Stimulated activated CD4-positive, alpha-beta T cell treated with anti-CD3 and anti-CD28 coated beads, Interleukin-1b, Interleukin-23, amount 100 ng/mL, for 48 hours (primary cell): Measurements from ENCODE around the gene ASB6.
A peak's percentile ranks its signal among the peaks of the same experiment; 100 is the strongest.

Experiments
- DNase-seq: peaks from one replicate; pipeline ENCODE4 v3.0.0-alpha.2; 2020

Gene ASB6, protein sequence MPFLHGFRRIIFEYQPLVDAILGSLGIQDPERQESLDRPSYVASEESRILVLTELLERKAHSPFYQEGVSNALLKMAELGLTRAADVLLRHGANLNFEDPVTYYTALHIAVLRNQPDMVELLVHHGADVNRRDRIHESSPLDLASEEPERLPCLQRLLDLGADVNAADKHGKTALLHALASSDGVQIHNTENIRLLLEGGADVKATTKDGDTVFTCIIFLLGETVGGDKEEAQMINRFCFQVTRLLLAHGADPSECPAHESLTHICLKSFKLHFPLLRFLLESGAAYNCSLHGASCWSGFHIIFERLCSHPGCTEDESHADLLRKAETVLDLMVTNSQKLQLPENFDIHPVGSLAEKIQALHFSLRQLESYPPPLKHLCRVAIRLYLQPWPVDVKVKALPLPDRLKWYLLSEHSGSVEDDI

GRCh38 chr9:129641750-129642585, at the start of gene ASB6:
TSS of gene ASB6 (minus strand) at chr9:129642151. CDS start at chr9:129641999, 152 bp downstream.
- DNase-seq: peak; percentile 95

DNA sequence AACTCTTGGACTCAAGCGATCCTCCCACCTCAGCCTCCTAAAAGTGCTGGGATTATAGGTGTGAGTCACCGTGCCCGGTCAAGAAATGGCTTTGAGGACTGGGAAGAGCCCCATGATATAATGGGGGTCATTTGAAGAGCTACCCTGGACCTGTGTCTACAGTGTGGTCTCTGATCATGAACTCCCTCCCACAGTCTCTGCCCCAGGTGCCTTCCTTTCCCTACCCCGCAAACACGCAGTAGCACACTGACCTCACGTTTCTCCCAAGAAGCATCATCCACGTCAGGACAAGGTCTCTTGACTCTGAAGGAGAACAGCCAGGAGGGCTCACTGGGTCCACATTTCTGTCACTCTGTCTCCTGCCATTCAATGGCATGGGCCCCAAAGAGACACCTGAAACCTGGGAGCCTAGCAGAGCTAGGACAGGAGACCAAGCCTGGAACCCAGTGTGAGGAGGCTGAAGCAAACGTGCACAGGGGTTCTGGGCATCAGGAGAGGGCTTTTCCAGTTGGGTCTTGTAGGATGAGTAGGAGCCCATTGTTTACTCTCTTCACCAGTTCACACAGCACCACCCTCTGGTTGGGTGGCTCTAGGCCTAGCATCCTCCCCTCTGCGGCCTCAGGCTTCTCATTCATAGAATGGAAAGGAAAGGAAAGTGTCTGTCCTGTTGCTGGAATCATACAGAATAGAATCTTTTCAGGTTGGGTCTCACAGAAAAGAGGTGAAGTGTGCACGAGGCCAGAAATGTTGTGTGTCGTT, 46.5 kb upstream of the ASB6 start:
- DNase-seq: no peak

DNA sequence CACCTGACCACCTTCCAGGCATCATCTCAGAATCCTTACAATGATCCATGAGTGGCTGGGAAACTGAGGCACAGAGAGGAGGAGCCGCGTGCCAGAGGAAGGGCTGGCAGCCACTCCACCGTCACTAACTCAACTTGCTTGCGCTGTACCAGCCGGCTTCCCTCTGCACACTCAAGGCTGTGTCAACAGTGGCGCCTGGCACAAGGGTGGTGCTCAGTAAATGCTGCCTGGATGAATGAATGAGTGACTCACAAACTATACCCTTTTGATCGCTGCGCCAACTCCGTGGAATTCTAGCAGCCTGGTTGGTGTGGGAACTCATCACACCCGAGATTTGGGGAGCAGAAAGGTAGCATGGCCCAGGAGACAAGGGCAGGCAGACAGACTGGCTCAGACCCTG, 45.4 kb upstream of the ASB6 start:
- DNase-seq: no peak

DNA sequence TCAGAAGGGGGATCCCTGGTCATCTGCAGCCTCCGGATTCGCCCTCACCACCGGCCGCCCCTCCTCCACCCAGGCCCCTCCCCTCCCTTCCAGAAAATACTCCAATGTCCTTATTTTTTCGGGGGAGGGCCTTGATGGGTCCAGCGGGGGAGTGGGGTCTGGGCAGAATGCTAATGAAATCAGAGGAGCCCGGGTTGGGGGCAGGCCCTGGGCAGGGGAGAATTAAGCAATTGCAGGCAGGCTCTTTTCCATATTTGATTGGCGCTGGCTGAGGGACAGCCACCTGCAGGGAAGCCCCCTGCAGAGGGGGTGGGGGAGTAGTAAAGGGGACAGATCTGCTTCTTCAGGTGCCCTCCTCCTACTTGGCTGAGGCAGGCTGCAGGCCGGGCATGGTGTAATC, 44.8 kb upstream of the ASB6 start:
- DNase-seq: no peak

DNA sequence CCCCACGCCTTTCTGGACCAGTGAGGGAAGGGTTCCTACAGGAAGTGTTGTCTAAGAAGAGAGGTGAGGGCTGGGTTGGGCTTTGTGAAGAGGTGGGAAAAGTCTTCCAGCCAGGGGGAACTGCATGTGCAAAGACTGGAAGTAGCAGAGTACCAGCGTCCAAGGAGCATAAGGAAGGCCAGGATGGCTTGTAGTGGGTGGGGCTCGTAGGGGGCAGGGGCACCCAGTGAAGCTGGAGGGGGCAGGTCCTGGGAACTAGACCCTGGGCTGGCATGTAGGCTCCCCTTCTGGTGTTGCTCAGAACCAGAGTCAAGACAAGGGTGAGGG, 43.9 kb upstream of the ASB6 start:
- no peak for DNase-seq

DNA sequence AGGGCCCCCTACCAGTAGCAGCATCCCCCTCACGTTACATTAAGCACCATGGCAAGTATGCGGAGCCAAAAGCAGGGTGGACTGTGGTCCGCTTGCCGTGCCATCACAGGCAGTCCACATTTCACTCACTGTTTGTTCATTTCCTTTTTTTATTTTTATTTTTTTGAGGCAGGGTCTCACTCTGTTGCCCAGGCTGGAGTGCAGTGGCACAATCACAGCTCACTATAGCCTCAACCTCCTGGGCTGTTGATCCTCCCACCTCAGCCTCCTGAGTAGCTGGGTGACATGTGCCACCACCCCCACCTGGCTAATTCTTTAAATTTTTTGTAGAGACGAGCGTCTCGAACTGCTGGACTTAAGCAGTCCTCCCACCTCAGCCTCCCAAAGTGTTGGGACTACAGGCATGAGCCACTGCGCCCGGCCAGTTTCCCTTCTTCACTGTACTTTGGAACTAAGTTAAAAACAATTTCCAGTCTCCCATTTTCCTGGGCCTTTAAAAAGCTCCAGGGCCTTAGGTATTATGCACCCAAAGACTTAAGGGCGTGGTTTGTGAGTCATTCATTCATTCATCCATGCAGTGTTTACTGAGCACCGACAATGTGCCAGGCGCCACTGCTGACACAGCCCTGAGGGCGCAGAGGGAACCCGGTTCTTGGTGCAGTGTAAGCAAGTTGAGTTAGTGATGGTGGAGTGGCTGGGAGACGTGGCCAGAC, 43.4 kb upstream of the ASB6 start:
- no peak for DNase-seq

DNA sequence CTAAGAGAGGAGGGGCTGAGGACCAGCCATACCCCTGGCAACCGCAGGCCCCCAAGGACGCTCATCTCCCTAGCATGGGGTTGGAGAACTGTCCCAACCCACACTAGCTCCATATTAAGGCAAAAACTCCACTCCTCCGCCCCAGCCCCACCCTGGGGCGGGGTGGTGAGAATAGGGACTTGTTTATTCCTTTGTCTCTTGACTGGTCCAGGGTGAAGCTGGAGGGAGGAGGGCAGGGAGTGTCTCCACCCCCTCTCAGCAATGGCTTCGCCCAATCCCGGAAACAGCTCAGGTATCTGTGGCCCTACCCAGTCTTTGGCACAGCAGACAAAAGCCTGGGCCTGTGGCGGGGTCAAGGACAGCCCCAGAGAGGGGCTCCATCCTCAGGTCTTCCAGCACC, 40.4 kb upstream of the ASB6 start:
- no peak for DNase-seq

GRCh38 chr9:129681924-129682323, 40.0 kb upstream of the ASB6 start:
- DNase-seq: no peak

DNA sequence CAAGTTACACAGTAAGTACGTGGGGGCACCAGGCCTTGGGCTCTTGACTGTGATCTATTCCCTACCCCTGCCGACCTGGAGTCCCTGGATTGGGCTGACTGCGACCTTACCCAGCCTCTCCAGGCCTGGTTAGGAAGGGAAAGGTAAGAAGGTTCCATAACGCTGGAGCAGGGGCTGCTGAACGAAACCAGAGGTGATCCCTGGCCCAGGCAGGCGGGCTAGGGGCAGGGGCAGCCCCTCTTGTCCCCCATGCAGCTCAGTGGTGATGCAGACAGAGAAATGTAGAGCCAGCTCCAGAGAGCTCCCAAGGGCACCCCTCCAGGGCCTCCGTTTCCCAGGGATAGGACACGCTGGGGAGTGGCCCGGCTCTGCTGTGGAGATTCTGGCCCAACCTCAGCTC, 37.6 kb upstream of the ASB6 start:
- no peak for DNase-seq

GRCh38 chr9:129678844-129679243, 36.9 kb upstream of the ASB6 start:
- DNase-seq: no peak

- no peak for DNase-seq
Measured at GRCh38 chr9:129677456-129677855, 35.5 kb upstream of the ASB6 start.

DNA sequence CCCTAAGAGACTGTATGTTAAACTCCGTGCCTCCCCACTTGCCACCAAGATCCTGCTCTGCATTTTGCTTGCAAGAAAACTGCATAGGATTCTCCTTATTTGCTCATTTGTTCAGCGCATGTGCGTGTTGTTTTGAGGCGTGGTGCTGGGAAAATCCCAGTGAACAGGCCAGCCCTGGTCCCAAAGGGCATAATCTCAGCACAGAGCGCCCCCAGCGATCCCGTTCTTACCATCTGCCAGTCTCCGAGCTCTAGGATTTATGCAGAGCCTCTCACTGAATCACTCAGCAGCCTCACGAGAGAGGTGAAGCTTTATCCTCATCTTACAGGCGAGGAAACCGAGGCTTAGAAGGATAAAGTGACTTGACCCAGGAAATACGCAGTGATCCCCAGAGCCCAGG, 35.0 kb upstream of the ASB6 start:
- no peak for DNase-seq

DNA sequence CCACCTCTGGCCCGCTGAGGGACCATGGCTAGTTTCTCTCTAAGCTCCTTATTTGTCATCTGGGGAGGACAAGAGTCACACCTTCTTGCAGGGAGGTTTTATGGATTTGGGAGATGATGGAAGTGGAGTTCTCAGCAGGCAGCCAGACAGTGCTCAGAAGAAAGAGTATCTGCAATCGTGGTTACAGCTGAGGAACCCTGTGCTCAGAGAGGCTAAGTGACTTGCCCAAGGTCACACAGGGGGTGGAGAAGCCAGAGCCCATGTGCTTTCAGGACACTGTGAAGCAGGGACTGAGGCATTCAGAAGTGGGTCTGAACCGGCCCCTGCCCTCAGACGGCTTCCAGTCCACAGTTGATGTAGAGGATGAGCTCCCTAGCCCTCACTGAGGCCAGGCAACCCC, 34.3 kb upstream of the ASB6 start:
- DNase-seq: no peak

DNA sequence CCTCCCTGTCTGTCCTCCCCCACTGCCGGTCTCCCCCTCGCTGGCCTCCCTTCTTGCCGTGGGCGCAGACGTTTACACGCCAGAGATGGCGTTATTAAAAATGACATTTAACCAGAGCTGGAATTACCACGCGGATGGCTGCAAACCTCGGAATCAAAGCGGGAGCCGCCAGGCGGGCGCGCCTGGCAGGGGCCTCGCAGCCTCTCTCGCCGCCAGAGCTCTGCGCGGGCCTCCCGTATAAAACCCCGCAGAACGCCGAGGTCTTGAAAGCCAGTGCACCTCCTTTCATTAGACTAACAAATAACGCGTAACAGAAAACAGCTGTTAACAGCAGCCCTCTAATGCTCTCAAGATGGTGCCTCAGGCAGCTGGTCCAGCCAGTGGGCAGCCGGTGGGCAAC, 33.7 kb upstream of the ASB6 start:
- no peak for DNase-seq

DNA sequence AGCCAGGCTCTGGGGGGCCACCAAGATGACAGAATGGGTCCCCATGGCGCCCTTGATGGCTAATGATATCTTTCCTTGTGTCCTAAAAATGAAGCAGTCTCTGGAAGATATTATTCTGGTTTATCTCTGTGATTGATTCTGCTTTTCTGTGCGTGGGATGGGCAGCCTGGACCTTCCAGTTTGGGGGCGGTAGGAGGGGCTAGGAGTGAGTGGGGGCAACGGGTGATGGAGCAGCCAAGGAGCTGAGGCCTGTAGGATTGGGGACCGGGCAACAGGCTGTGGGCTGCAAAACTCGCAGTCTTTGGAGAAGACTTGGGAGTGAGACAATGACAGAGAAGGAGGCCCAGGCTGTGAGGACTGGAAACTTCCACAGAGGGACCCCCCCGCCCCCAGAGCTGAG, 32.3 kb upstream of the ASB6 start:
- DNase-seq: no peak

- no peak for DNase-seq
Measured at GRCh38 chr9:129673602-129674001, 31.7 kb upstream of the ASB6 start.

GRCh38 chr9:129672702-129673101, 30.8 kb upstream of the ASB6 start:
- DNase-seq: no peak

DNA sequence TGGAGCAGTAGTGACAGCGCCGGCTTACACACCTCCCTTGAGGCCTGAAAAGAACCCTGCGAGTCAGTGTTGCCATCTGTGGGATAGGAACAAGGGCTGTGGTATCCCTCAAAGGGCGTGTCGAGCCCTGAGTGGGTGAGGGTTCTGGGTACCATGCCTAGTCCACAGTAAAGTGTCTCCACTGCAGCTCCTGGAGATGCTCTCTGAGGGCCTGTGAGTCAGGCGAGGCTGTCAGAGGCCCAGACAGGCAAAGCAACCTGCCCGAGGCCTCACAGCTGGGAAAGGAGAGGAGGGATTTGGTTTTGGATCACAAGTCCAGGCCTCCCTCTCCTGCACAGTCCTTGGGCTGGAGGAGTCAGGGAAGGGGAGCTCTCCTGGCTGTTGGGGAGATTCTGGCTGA, 29.6 kb upstream of the ASB6 start:
- DNase-seq: peak; percentile 38

DNA sequence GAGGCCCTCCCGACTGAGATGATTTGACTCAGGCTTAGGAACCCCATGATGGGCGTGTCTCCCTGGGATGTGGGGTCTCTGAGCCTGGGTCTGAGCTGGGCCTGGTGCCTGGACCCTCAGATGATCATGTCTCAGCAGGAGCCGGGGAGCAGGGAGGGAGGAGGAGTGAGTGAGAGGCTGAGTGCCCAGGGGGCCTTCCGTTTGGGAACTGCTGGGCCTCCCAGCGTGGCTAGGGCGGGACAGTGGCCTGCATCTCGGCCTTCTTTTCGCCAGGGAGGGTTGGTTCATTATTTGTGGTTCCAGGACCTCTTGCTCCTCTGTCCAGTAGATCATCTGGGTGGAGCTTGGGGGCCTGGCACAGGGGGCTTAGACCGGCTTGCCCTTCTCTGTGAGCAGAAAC, 29.1 kb upstream of the ASB6 start:
- DNase-seq: no peak

- no peak for DNase-seq
Measured at GRCh38 chr9:129669946-129670345, 28.0 kb upstream of the ASB6 start.

DNA sequence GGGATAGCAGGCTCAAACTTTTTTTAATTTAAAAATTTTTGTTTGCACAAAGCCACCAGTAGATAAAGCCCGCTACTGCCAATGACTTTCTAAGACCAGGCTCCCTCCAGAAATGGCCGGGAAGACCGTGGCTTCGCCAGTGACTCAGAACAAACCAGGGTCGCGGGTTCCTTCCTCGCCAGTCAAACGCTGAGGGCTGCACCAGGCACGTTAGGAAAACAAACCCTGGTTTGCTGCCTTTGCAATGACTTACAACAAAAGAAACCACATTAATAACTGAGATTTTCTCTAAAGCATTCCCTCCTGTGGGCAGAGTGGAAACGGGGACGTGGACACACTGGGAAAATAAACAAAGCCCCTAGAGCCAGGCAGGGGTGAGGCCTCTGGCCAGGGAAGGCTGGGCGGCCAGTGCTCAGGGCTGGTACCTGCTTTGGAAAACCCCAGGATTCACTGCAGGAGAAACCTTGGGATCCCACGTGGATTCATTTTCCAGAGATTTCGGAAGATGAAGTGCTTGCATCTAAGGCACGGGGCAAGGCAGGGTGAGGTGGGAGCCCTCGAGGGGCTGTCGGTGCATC, 27.3 kb upstream of the ASB6 start:
- no peak for DNase-seq

- DNase-seq: no peak
Measured at GRCh38 chr9:129667850-129668249, 25.9 kb upstream of the ASB6 start.

DNA sequence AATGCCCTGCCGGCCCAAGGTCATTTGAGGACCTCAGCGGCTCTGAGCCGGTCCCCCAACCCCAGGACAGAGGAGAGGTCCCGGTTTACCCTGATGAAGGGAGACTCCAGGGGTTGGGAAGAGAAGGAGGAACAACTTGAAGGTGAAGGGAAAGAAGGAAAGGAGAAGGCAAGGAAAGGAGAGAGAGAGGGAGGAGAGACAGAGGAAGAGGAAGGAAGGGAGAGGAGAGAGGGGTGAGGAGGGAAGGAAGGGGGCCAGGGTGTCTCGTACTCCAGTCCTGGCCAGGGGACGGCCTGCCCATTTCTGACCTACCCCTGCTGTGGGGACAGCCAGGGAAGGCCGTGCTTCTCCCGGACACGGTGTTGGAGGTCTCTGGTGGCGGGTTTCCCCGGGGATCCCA, 25.4 kb upstream of the ASB6 start:
- no peak for DNase-seq
